NCI-H345 treated with DMSO at 0.1 percent for 48 hours (cell line): Measurements from ENCODE around the gene ABCC9.

Source experiments
- DNase-seq: peaks from one replicate; lab custom pipeline; 2025; ENCODE audit not compliant: unreplicated experiment; lab: John Stamatoyannopoulos, UW

ABCC9 gene

DNA sequence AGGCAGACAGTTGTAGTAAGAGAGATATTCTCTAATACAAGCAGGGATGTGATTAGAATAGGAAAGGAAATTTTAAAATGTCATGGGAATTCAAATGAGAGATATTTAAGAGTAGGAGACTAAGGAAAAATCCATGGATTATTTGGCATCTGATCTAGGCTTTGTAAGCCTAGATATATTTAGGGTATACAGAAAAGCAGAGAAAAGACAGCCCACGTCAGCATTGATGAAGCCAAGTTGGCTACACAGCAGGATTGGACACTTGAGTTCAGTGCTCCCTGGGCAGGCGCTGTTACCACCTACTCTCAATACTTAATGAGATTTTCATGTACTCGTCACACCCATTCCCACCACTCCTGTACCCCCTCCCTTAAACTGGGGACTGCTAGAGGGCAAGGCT is 165.1 kb downstream of the ABCC9 start:
- no peak for DNase-seq

DNA sequence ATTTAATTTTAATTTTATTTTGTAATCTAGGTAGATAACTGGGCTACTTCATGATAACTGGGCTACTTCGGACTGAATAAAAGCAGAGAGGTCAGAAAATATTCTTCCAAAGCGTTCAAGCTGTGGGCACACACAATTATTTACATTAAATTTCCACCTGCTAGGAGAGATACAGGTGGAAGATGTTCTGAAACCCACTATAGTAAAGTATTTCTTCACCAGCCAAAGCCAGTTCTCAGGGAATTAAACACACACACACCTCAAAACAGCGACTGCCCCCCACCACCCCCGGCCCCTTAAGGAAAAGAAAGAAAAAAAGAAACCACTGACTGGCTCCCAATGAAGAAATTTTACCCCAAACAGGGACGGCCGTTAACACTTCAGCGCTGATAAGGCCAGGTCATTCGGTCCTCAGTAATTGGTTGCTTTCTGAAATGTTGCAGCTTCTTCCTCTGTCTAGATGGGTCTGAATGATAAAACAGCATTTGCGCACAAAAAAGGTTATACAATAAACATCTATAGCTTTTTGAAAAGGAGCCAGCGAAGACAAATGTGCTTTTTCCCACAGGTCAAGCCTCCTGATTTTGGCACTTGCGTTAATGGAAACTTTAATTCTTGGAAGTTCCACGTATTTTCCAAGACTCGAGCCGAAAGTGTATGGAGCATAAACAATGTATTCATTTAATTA is 165.9 kb downstream of the ABCC9 start:
- DNase-seq: no peak

DNA sequence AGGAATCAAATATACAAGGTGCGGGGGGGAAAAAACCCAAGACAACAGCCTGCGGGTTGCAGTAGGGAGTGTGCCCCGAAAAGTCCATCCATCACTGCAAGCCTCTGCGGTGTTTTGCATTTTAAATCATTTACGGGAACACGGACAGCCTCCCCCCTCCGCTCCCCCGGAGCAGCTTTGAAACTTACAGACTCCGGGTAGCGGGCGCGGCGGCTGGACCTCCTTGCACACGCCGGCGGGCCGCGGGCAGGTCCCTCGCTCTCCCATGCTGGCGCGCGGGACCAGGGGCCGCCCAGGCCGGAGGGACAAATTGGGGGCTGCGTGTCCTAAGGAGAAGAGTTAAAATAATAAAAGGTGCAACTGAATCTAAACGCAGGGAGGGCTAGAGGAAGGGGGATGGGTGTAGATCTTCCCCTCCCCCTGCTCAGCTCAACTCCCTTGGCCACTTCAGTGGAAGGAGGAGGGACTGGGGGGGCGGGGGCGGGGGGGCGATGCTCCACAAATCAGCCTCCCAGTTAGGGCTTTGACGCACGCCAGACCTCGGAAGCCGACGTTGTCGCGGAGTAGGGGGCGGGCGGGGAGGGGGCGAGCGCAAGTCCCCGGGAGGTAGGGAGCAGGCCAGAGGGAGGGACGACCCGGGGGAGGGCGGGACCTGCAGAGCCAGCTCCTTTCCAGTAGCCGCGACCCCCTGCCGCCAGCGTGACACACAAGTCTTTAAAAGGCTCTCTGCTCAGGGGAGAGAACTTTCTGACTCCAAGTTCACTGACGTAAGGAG is 166.7 kb downstream of the ABCC9 start, which contains the start of gene KCNJ8:
KCNJ8 (minus strand) TSS at position 349 of the 775 bp plus-strand sequence. CDS start 1,090 bp downstream, outside the sequence.
- peak; percentile 27 for DNase-seq

DNA sequence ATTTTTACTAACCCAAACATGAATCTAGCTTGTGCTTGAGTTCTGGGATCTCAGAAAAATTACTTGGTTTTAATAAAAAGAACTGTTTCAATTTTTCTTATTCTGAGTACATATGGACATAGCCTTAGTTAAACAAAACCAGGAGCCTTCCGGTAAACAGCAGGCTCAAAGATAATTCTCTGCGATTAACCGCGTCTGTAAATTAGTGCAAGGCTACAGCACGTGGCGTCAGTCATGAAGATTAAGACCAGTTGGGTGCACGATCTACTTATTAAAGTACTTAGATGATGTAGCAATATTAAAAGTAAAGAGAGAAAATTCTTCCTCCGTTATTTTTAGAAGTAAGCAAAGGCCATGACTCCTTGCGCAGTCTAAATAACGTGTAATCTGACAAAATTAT is 167.4 kb downstream of the ABCC9 start:
- no peak for DNase-seq

DNA sequence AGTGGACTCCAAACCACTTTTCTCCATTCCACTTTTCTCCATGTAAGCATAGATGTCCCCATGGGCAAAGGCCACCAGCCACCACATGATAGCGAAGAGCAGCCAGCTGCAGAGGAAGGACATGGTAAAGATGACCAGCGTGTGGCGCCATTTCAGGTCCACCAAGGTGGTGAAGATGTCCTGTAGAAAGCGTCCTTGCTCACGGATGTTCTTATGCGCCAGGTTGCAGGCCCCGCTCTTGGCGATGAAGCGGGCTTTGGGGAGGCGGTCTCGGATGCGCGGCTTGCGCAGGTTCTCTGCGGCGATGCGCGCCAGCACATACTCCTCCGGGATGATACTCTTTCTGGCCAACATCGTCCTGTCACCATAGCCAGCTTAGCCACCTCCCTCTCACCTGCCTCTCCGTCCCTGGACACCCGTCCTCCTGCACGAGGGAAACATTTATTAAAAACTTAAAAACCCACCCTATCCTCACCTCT is 167.9 kb downstream of the ABCC9 start:
- DNase-seq: no peak

DNA sequence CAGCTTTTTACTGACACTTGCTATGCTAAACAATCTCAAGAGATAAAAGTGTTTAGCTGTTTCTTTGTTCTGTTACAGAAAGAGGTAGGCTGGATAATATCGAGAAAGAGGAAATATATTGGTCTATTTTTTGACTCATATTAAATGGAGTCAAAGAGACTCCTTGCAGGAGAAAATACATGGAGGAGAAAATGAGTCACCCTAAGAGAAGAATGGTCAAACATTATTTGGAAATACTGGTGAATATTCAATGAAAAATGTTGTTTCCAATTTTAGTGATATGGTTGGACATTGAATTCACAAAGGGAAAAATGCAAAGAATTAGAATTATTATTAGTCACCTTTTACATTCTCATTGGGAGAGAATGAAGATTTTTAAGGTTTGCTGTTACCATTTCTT is 169.9 kb downstream of the ABCC9 start:
- no peak for DNase-seq

DNA sequence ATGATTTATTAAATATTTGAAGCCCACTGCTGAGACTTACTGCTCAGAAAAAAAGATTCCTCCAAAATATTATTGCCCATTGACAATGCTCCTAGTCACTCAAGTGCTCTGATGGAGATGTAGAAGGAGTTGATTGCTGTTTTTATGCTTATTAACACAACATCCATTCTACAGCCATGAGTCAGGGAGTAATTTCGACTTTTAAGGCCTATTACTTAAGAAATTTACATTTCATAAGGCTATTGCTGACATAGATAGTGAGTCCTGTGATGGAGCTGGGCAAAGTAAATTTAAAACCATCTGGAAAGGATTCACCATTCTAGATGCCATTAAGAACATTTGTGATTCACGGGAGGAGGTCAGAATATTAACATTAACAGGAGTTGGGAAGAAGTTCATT is 171.9 kb downstream of the ABCC9 start:
- no peak for DNase-seq

DNA sequence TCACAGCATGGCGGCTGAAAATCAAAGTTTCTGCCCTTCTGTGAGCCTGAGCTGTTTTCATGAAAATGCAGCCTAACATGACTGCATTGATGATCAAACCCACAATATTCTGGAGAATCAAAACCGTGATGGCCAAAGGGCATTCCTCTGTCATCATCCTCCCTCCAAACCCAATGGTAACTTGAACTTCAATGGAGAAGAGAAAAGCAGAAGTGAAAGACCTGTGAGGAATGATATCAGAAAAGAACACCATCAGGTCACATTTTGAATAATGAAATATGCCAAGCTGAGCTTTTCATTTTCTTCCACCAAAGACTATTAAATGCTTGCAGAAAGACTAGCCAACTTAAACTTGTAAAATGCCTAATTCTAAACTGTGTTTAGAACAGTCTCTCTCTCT is 174.8 kb downstream of the ABCC9 start:
- no peak for DNase-seq

DNA sequence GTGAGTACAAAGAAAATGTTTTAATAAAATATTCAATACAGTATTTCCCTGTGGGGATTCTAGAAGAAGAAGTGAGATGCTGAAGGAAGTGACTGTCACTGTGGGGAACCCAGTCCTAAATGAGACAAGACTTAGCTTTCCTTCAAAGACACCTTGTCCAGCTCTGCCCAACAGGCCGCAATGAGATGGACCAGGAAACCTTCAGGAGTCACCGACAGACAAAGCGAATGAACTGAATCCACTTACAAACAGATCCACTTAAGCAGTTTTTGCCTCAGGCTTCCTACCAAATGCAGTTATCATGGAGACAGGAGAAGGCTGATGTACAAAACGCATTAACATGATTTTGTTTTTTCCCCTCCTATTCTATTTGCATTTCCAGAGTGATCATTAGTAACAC is 176.3 kb downstream of the ABCC9 start:
- no peak for DNase-seq

DNA sequence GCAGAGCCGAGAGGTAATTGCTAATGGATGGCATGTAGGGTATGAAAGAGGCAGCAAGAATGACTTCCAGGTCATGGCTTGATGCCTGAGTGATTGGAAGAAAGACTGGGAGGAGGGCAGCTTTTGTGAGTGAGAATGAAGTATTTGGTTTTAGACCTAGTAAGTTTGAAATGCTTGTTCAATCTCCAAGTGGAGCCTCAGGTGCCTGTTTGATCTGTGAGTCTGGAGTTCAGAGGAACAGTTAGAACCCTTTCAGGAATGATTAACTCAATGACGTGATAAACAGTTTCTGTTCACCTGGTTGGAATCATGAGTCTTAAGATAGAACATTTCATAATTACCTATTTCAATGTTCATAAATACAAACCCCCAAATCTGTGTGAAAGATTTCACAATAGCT is 177.2 kb downstream of the ABCC9 start:
- no peak for DNase-seq

DNA sequence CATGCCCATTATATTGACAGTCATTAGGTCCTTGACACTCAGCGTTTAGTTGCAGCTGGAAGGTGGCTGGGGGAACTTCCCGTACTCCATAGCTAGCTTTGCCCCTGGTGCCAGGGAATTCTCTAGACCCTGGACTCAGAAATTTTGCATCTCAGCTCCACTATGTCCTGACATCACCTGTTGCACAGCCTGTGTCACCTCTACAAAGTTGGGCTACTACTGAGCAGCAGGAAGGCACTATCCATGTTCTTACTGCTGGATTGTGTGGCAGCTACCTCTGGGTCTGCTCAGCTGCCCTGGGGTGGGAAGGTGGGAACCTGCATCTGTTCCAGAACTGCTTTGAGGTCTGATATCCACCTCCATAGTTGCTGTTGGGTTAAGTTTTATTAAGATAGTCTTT is 177.7 kb downstream of the ABCC9 start:
- no peak for DNase-seq

DNA sequence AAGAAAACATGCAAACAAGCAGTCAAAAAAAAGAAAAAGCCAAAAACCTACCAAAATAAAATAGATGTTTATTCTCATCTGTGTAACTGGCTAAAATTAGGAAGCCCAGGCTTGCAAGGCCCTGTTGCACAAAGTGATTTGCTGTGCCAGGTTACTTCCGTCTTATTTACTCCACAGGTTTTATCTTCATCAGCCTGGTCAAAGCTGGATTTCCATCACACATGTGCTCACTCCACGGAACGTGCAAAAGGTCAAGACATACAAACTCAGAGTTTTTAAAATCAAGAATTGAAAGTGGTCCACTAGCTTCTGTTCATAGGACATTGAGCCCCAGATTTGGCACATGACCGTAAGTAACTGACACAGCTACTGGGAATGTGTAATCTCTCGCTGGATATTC is 181.5 kb downstream of the ABCC9 start:
- DNase-seq: no peak

DNA sequence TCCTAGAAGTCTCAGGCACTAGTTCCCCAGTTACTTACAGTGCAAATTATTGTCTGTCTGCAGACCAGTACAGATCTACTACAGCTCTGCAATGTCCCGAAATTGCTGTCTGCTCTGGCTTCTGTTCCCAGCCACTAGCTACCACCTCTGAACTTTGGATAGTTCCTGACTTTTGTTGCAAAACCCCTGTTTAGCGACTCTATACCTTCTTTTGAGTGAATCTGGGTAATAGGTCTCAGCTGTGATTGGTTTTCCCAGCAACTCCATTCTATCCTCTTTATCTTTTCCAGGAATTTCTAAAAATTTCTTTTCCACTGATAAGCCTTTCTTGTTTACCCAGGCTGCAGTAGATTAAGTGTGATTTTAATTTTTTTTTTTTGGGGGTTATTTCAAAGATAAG is 183.5 kb downstream of the ABCC9 start:
- no peak for DNase-seq

DNA sequence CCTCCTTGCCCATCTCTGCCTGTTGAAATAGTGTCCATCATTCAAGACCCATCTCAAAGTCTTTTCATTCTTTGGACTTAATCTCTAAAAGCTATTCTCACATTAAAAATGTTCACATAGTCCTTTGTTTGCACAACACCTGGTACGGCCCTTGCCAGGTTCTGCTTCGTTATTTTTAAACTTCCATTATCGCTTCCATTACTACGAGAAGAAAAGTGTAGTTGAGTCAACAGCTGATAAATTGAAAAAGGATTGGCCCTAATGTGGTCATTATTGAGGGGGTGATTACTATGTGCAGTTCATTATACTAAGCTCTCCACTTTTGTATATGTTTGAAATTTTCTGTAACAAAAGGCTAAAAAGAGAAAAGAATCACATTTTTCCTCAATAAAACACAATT is 184.5 kb downstream of the ABCC9 start:
- no peak for DNase-seq

DNA sequence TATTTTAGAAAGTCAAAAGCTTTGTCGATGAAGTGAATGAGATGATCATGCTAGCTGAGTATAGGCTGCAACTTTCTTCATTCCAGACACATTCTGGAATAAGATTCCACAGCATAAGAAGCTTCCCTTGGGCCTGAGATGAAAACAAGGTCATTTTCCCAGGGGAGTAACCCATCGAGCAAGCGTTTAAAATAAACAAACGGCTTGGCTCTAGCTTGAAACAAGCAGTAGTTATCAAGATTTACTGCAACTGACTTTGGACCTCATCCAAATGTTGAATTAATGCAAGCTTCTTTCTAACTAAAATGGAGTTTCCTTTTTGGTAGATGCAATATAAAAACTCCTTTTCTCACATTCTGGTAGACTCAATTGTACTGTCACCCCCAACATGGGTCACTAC is 189.7 kb downstream of the ABCC9 start:
- no peak for DNase-seq
